ENCODE measurements around the gene PLAC8L1.

DNA sequence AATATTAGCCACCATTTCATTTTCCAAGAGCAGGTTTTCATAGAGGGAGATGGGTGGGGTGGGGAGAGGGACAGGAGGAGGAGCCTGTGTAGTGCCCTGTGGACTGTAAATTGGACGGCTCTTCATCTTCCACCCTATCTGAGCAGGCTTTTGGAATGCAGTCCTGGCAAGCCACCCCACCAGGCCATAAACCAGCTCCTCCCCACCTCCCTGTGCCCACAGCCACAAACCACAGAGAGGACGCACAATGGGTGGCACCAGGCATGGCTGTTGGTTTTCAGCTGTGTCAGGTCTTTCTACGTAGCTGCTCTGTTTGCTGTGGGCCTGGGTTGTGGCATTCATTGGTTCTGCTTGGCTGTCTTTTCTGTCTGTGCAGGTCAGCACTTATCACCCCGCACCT is 58.0 kb downstream of the PLAC8L1 start:
- no peak for TF ChIP-seq EZH2 (IDR thresholded peaks at IDR 0.05)
- no peak for TF ChIP-seq FOXP2 (optimal IDR thresholded peaks at IDR 0.05; ENCODE audit: control extremely low read depth, extremely low read length, insufficient read depth)
- no peak for TF ChIP-seq POLR2AphosphoS5 (IDR thresholded peaks at IDR 0.05; ENCODE audit: borderline replicate concordance, low read depth, low read length)
